Endothelial cell of umbilical vein (primary cell): Measurements from ENCODE around the gene PTTG1IP. TPM values are rescaled to one million over a fixed set of nuclear protein-coding genes. Genes with fewer than 3 reads are reported as not detected.

Experiments
- BruUV-seq: library from RNA; stranded (reverse); fragments of 400-500 nt; replicated peaks from 2 replicates; lab custom pipeline; 2021; lab: Mats Ljungman, UMichigan
- CTCF ChIA-PET: fragments of 300-600, 350-600 bp; sonication (Branson Sonifier 250); formaldehyde crosslinking; loops from one replicate; lab custom pipeline; 2021; ENCODE audit warnings: antibody characterized with exemption, inconsistent platforms; lab: Charles Lee
- POLR2A ChIA-PET: fragments of 300-600, 350-600 bp; sonication (Branson Sonifier 250); formaldehyde crosslinking; loops from one replicate; lab custom pipeline; 2021; ENCODE audit warnings: antibody characterized with exemption, inconsistent platforms; lab: Charles Lee
- DNase-seq: peaks from one replicate; pipeline ENCODE4 v3.0.0-alpha.2; 2011; ENCODE audit warnings: low read depth, low spot score
- FAIRE-seq: peaks from 2 replicates; lab custom pipeline; 2011; peaks lifted over from hg19 to GRCh38; lab: Jason Lieb, UNC
- H2AFZ ChIP-seq: 2 replicates; pipeline ENCODE4 v1.6.0; 2012; ENCODE audit warnings: low read depth, low read length, control low read depth, inconsistent platforms
- H3K27ac ChIP-seq: 2 replicates; pipeline ENCODE4 v1.5.1; 2011; ENCODE audit warnings: low read depth, mild to moderate bottlenecking, control low read depth, low read length, moderate library complexity; ENCODE audit not compliant: insufficient read depth
- H3K27me3 ChIP-seq, 2 experiments: 2 replicates each; pipeline versions ENCODE4 v1.6.0 to v1.6.1; 2011; ENCODE audit warnings: low read length in 2 of 2, mixed read lengths in 1 of 2; ENCODE audit not compliant: control insufficient read depth in 2 of 2, insufficient read depth in 2 of 2
- H3K36me3 ChIP-seq, 2 experiments: 2 replicates in 1 of 2; 3 replicates in 1 of 2; pipeline ENCODE4 v1.5.1; 2011; ENCODE audit warnings: low read length in 2 of 2, mild to moderate bottlenecking in 1 of 2, moderate library complexity in 1 of 2; ENCODE audit not compliant: control insufficient read depth in 2 of 2, insufficient read depth in 2 of 2; ENCODE audit errors: extremely low read depth in 1 of 2
- H3K4me1 ChIP-seq: 3 replicates; pipeline ENCODE4 v1.5.1; 2011; ENCODE audit warnings: mild to moderate bottlenecking, low read length; ENCODE audit not compliant: control insufficient read depth, insufficient read depth; ENCODE audit errors: extremely low read depth
- H3K4me2 ChIP-seq: 2 replicates; pipeline ENCODE4 v1.6.1; 2011; ENCODE audit warnings: low read length, control low read depth, mixed read lengths; ENCODE audit not compliant: insufficient read depth
- H3K4me3 ChIP-seq, 3 experiments: fragments of 200-600 bp in 1 of 3; sonication (generic), shearing (Covaris generic) in 1 of 3; replicated peaks in 1 of 3; 2 replicates each; pipeline ENCODE4 v1.5.1; 2011 to 2016; ENCODE audit warnings: control low read depth in 3 of 3, low read length in 3 of 3, mild to moderate bottlenecking in 2 of 3, inconsistent platforms in 1 of 3, low read depth in 1 of 3, moderate library complexity in 1 of 3; ENCODE audit not compliant: insufficient read depth in 1 of 3
- H3K79me2 ChIP-seq: 2 replicates; pipeline ENCODE4 v1.6.0; 2012; ENCODE audit warnings: low read length, inconsistent platforms; ENCODE audit not compliant: control insufficient read depth, insufficient read depth
- H3K9ac ChIP-seq: replicated peaks from 2 replicates; pipeline ENCODE3; 2011; ENCODE audit warnings: low read length, control low read depth; ENCODE audit not compliant: insufficient read depth; ENCODE audit errors: extremely low read depth
- H3K9me1 ChIP-seq: replicated peaks from 3 replicates; pipeline ENCODE4 v1.6.0; 2011; ENCODE audit warnings: mild to moderate bottlenecking, low read length; ENCODE audit not compliant: control insufficient read depth, insufficient read depth; ENCODE audit errors: extremely low read depth
- H3K9me3 ChIP-seq: replicated peaks from 2 replicates; pipeline ENCODE4 v1.5.1; 2012; ENCODE audit warnings: low read length, inconsistent platforms; ENCODE audit not compliant: control insufficient read depth, insufficient read depth
- H4K20me1 ChIP-seq: replicated peaks from 2 replicates; pipeline ENCODE3; 2011; ENCODE audit warnings: mild to moderate bottlenecking, low read length; ENCODE audit not compliant: control insufficient read depth, insufficient read depth; ENCODE audit errors: extremely low read depth
- EZH2 ChIP-seq: IDR thresholded peaks from 2 replicates; pipeline ENCODE4 v1.6.1; 2012; ENCODE audit warnings: borderline replicate concordance, low read depth, mild to moderate bottlenecking, moderate library complexity, low read length, inconsistent platforms; ENCODE audit not compliant: severe bottlenecking
- FOS ChIP-seq: IDR thresholded peaks from 2 replicates; pipeline ENCODE4 v1.6.1; 2011; ENCODE audit warnings: mild to moderate bottlenecking, low read length, moderate library complexity, borderline replicate concordance; ENCODE audit not compliant: insufficient read depth
- JUN ChIP-seq: IDR thresholded peaks from 2 replicates; pipeline ENCODE4 v1.6.1; 2011; ENCODE audit warnings: borderline replicate concordance, low read depth; ENCODE audit not compliant: insufficient read length, insufficient read depth
- MYC ChIP-seq: IDR thresholded peaks from one replicate; pipeline ENCODE4 v1.6.1; 2011; ENCODE audit warnings: mild to moderate bottlenecking, low read depth, low read length
- POLR2A ChIP-seq: IDR thresholded peaks from 2 replicates; pipeline ENCODE4 v1.6.1; 2012; ENCODE audit warnings: low read depth, mild to moderate bottlenecking, control low read depth, low read length
- dilution Hi-C: fragments of 300-500 bp; cut with MboI; formaldehyde crosslinking; loops from one replicate; pipeline ENCODE4 v1.15.0; 2019; ENCODE audit warnings: low sequenced_read_pairs; ENCODE audit not compliant: extremely low pct_ligation_motif_present
- intact Hi-C: fragments of 100-400 bp; cut with micrococcal nuclease; formaldehyde crosslinking; loops from one replicate; pipeline ENCODE4 v1.10.0; 2022
- polyA plus RNA-seq, 4 experiments: library from polyadenylated mRNA; depleted of rRNA in 3 of 4; stranded (reverse) in 3 of 4; unstranded in 1 of 4; fragments of >200 nt; gene quantifications; 2 replicates each; pipeline versions ENCODE4 v1.2.1 to v1.2.3, GENCODE V29; 2011 to 2012; ENCODE audit warnings: missing spikeins in 1 of 4
- total RNA-seq: library from RNA; stranded (reverse); gene quantifications from 2 replicates; pipeline ENCODE4 v1.2.3, GENCODE V29; 2021
- TF ChIP-seq, protein P1 (sequence below), 2 donors: IDR thresholded peaks; 1 replicate in 1 of 2; 2 replicates in 1 of 2; pipeline ENCODE4 v1.5.1; 2011; ENCODE audit warnings: low read length in 2 of 2, mild to moderate bottlenecking in 2 of 2, moderate library complexity in 2 of 2, control low read depth in 1 of 2, inconsistent platforms in 1 of 2, low read depth in 1 of 2; ENCODE audit not compliant: insufficient read depth in 1 of 2; ENCODE audit errors: extremely low read depth in 1 of 2

PTTG1IP gene
- total and polyA plus RNA-seq, 2 donors (not counting 3 experiments of a cell fraction or from before 2014, with no cell fraction given) = 342 to 415 TPM

DNA sequence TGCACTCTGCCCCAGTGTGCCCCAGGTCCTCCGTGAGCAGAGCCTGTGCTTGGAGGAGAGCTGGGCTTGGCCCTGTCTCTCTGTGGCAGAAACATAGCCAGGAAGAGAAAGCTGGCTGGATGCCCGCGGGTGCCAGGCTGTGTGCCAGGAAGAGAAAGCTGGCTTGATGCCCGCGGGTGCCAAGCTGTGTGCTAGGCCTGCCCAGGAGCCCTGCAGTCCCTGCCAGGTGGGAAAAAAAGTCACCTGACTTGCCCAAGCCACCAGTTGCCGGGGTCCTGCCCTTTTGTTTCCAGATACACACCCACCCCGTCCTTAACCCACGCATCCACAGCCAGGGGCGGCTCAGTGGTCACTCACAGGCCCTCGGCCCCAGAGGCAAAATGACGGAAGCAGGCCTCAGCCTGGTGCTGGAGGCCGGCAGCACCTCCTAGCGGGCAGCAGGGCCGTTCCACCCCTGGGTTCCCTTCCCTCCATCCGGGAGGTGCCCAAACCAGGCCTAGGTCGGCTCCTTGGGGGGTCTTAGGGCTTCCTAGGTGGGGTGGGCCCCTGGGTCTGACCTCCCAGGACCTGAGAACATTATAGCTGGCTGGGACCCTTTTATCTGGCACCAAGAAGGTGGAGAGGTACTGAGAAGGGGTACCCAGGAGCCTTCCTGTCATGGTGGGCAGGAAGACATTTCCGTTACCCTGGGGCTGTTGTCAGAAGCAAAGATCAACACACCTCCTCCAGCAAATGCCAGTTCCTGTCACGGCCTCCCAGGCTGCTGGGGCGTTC is 38.1 kb upstream of the PTTG1IP start:
- intact Hi-C loops (loop anchor here (1.0 to 2.0 kb wide), 7 partner anchors 19 to 157 kb away; partner anchors contain the start of genes SUMO3 and UBE2G2), dilution Hi-C loops (no loop called here)
- Histone ChIP-seq H3K27ac (no peak overlapping the region), H3K79me2 (no peaks in the 10 kb centered on the region), H3K9me1 (no peaks in the 10 kb centered on the region), H2AFZ (peak overlapping the region; percentile 31), H4K20me1 (no peaks in the 10 kb centered on the region), H3K9me3 (no peaks in the 10 kb centered on the region), H3K4me2 (no peak overlapping the region), H3K27me3 (no peaks in the 10 kb centered on the region), H3K36me3 (no peaks in the 10 kb centered on the region), H3K4me3 (no peak overlapping the region), H3K9ac (no peak overlapping the region), H3K4me1 (peaks cover 25% of the 10 kb centered on the region)
- DNase-seq (peak; percentile 71), FAIRE-seq (peak; percentile 81)
- no peak for TF ChIP-seq FOS
- TF ChIP-seq JUN = no peak
- TF ChIP-seq MYC = no peak
- no peak for TF ChIP-seq POLR2A
- no peak for TF ChIP-seq EZH2
- TF ChIP-seq, protein P1, sequence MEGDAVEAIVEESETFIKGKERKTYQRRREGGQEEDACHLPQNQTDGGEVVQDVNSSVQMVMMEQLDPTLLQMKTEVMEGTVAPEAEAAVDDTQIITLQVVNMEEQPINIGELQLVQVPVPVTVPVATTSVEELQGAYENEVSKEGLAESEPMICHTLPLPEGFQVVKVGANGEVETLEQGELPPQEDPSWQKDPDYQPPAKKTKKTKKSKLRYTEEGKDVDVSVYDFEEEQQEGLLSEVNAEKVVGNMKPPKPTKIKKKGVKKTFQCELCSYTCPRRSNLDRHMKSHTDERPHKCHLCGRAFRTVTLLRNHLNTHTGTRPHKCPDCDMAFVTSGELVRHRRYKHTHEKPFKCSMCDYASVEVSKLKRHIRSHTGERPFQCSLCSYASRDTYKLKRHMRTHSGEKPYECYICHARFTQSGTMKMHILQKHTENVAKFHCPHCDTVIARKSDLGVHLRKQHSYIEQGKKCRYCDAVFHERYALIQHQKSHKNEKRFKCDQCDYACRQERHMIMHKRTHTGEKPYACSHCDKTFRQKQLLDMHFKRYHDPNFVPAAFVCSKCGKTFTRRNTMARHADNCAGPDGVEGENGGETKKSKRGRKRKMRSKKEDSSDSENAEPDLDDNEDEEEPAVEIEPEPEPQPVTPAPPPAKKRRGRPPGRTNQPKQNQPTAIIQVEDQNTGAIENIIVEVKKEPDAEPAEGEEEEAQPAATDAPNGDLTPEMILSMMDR (IDR thresholded peaks at IDR 0.05; ENCODE audit: extremely low read depth in 1 of 2, insufficient read depth in 1 of 2, low read depth in 1 of 2, low read length in 2 of 2) = peak; percentile 85
- no TSS peak for BruUV-seq
- POLR2A ChIA-PET = no interaction called here
- CTCF ChIA-PET = interaction anchor here (0.6 to 4.9 kb wide), 17 partner anchors 8 to 140 kb away, joined by 3 to 37 read pairs (median 3); partner anchors contain the start of genes PTTG1IP, SUMO3 and UBE2G2
